GM12874 (cell line): ENCODE results near the gene OOSP1.

Experiments
- TF ChIP-seq, protein P1 (sequence below): IDR thresholded peaks from 2 replicates; pipeline ENCODE4 v1.5.1; 2011; ENCODE audit warnings: low read depth, mild to moderate bottlenecking, control low read depth, low read length, moderate library complexity; ENCODE audit not compliant: insufficient read depth

OOSP1 gene

DNA sequence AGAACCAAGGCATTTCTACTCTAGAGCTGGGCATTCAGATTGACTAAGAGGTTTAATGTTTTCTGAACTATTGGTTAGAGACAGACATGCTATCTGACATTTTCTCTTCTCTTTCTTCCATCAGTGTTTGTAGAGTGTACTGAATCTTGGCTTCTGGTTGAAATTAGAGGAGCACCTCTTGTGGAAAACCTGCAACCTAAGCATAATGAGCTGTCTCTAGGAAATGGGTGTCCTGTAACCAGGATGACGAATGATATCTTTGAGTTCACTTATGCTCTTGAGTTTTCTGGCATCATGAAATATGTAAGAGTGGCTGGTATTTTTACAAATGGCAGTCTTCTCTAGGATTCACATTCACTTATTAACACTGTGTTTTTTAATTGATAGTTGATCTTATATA lies 45.0 kb downstream of the OOSP1 start:
- TF ChIP-seq, protein P1, sequence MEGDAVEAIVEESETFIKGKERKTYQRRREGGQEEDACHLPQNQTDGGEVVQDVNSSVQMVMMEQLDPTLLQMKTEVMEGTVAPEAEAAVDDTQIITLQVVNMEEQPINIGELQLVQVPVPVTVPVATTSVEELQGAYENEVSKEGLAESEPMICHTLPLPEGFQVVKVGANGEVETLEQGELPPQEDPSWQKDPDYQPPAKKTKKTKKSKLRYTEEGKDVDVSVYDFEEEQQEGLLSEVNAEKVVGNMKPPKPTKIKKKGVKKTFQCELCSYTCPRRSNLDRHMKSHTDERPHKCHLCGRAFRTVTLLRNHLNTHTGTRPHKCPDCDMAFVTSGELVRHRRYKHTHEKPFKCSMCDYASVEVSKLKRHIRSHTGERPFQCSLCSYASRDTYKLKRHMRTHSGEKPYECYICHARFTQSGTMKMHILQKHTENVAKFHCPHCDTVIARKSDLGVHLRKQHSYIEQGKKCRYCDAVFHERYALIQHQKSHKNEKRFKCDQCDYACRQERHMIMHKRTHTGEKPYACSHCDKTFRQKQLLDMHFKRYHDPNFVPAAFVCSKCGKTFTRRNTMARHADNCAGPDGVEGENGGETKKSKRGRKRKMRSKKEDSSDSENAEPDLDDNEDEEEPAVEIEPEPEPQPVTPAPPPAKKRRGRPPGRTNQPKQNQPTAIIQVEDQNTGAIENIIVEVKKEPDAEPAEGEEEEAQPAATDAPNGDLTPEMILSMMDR, result no peak

DNA sequence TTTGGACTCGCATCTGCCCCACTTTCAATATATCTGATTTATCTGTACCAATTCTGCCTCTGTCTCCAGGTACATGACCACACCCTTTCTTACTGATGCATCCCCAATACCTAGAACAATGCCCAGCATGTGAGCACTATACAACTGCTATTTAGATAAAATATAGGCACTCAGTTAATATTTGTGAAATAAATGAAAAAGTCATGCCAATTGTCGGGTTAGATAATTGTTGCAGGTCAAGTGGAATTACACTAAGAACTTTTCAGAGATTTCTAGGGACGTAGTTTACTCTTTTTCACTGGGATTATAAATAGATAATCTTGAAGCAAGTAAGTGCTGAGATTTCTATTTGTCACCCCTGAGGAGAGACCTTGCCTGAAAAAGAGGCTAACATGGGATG lies 46.1 kb downstream of the OOSP1 start:
- TF ChIP-seq, protein P1, result no peak

DNA sequence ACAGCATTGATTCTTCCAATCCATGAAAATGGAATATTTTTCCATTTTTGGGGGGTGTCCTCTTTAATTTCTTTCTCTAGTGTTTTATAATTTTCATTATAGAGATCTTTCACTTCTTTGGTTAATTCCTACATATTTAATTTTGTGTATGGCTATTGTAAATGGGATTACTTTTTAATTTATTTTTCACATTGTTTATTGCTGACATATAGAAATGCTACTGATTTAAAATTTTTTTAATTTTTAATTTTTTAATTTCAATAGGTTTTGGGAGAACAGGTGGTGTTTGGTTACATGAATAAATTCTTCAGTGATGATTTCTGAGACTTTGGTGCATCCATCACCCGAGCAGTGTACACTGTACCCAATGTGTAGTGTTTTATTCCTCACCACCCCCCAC lies 52.2 kb downstream of the OOSP1 start:
- TF ChIP-seq, protein P1, result no peak

DNA sequence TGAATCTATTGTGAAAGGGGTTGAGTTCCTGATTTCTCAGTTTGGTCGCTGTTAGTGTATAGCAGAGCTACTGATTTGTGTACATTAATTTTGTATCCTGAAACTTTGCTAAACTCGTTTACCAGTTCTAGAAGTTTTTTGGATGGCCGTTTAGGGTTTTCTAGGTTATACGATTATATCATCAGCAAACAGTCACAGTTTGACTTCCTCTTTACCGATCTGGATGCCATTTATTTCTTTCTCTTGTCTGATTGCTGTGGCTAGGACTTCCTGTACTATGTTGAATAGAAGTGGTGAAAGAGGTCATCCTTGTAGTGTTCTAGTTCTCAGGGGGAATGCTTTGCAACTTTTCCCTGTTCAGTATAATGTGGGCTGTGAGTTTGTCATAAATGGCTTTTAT lies 54.2 kb downstream of the OOSP1 start:
- TF ChIP-seq, protein P1, result no peak

DNA sequence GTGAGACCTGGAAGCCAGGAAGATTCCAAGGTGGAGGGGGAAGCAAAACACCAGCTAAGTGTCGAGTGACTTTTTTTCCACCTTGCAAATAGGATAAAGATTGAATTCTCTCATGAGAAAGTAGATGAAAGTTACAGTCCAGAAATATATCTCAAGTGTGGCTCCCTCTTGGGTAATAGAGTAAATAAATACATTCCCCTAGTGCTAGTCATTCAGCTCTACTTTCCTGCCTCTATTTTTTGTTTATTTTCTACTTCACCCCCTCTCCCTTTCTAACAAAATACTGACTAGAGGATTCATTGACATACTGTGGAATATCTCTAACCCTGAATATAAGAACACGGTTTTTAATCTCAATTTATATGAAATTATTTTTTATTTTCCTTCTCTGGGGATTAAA lies 59.6 kb downstream of the OOSP1 start:
- TF ChIP-seq, protein P1, result no peak

DNA sequence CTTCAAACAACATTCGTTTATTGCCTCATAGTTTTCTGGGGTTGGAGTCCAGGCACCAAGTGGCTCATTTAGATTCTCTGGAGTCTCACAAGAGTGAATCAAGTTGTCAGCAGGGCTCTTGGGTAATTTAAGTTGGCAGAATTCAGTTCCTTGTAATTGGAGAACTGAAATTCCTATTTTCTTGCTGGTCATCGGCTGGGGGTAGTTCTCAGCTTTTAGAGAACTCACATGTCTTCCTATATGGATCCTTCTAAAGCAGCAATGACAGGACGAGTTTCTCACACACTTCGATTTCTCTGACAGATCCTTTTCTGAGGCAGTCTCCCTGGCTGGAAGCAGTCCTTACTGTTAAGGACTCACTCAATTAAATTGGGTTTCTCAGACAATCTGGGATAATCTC lies 61.5 kb downstream of the OOSP1 start:
- TF ChIP-seq, protein P1, result no peak

DNA sequence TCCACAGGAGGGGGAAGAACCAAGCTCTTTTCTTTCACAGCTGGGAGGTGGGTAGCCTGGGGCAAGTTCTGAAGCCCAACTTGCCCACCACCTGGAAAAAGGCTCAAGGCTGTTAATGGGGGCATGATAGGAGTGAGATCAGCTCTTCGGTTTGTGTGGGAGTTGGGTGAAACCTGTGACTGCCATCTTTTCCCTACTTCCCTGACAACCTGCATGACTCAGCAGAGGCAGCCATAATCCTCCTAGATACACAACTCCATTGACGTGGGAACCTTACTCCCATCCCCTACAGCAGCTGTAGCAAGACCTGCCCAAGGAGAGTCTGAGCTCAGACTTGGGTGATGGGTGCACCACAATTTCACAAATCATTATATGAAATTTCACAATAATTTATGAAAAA lies 65.5 kb downstream of the OOSP1 start:
- TF ChIP-seq, protein P1, result no peak

DNA sequence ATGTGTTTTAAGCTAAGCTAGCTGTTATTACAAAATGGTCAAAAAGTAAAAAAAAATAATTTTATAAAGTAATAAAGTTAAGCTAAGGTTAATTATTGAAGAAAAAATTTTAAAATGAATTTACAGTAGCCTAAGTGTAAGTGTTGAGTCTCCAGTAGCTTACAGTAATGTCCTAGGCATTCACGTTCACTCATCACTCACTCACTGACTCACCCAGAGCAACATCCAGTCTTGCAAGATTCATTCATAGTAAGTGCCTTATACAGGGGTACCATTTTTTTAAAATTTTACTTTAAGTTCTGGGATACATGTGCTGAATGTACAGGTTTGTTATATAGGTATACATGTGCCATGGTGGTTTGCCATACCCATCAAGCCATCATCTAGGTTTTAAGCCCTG lies 67.1 kb downstream of the OOSP1 start:
- TF ChIP-seq, protein P1, result no peak
